MCF 10A (cell line): ENCODE measurements around the gene SATB1. TPM values are rescaled to one million over a fixed set of nuclear protein-coding genes. Genes with fewer than 3 reads are reported as not detected.

Experiments used
- BruUV-seq: library from RNA; stranded (reverse); fragments of 400-500 nt; replicated peaks from 2 replicates; lab custom pipeline; 2021; lab: Mats Ljungman, UMichigan
- CTCF ChIA-PET: fragments of 300-600 bp; sonication (Branson Sonifier 250); formaldehyde crosslinking; extraction: SDS; loops from one replicate; lab custom pipeline; 2021; ENCODE audit warnings: antibody characterized with exemption, inconsistent platforms; lab: Yijun Ruan, JAX
- POLR2A ChIA-PET: fragments of 300-600, 350-650 bp; sonication (Branson Sonifier 250); formaldehyde crosslinking; extraction: SDS; loops from one replicate; lab custom pipeline; 2020; ENCODE audit warnings: antibody characterized with exemption, inconsistent platforms; lab: Yijun Ruan, JAX
- DNase-seq: peaks from one replicate; pipeline ENCODE4 v3.0.0-alpha.2; 2018; ENCODE audit not compliant: unreplicated experiment
- H3K27ac Mint-ChIP-seq: one replicate; pipeline ENCODE4 v1.8.0; 2022; ENCODE audit warnings: mild to moderate bottlenecking, low read depth, mixed read lengths; ENCODE audit not compliant: unreplicated experiment
- H3K27me3 Mint-ChIP-seq: one replicate; pipeline ENCODE4 v1.8.0; 2022; ENCODE audit warnings: mixed read lengths; ENCODE audit not compliant: insufficient read depth, unreplicated experiment
- H3K36me3 Mint-ChIP-seq: one replicate; pipeline ENCODE4 v1.8.0; 2022; ENCODE audit warnings: mild to moderate bottlenecking, moderate library complexity, mixed read lengths; ENCODE audit not compliant: insufficient read depth, unreplicated experiment
- H3K4me1 Mint-ChIP-seq: one replicate; pipeline ENCODE4 v1.8.0; 2022; ENCODE audit warnings: mixed read lengths; ENCODE audit not compliant: insufficient read depth, unreplicated experiment
- H3K4me3 Mint-ChIP-seq: one replicate; pipeline ENCODE4 v1.8.0; 2022; ENCODE audit warnings: mild to moderate bottlenecking, moderate library complexity, mixed read lengths; ENCODE audit not compliant: unreplicated experiment
- H3K9me3 Mint-ChIP-seq: one replicate; pipeline ENCODE4 v1.8.0; 2022; ENCODE audit warnings: mixed read lengths; ENCODE audit not compliant: unreplicated experiment
- intact Hi-C: fragments of 100-400 bp; cut with micrococcal nuclease; formaldehyde crosslinking; loops from 2 replicates; pipeline ENCODE4 v1.14.1; 2022
- total RNA-seq: library from RNA; stranded (reverse); gene quantifications from 2 replicates; pipeline ENCODE4 v1.2.3, GENCODE V29; 2022
- TF ChIP-seq, protein P1 (sequence below): fragments of 200-600 bp; IDR thresholded peaks from one replicate; pipeline ENCODE4 v1.8.0; 2022; ENCODE audit warnings: antibody characterized with exemption, mild to moderate bottlenecking; ENCODE audit not compliant: unreplicated experiment

The SATB1 gene
- total RNA-seq, 1 experiment from 2014 or later = 0.23 TPM

DNA sequence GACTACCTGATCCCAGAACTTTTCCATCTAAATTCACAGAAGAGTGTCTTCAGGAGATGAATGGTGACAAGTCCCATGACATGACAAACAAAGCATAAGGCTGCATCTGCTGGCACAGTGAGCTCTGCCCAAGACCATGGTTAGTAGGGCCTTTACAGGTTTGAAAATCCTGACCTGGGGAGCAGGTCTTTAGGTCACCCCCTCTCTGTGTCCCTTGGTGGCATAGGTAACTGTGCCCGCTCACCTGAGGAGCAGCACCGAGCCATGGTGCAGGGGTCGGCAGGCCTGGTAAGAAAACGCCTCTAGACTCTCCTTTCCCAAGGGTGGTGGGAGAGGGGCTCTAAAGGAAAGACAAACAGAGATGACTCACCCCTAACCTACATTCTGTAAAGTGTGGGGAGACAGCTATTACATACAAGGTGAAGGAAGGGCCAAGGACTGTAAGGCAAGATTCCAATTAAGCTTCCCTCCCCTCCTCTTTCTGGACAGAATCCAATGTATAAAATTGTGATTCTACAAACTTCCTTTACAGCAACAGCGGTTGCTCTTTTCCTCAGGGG, 74.0 kb downstream of the SATB1 start:
- H3K36me3 Mint-ChIP-seq = no peaks in the 10 kb centered on the region
- no peaks in the 10 kb centered on the region for H3K9me3 Mint-ChIP-seq
- H3K4me1 Mint-ChIP-seq = no peaks in the 10 kb centered on the region
- TF ChIP-seq, protein P1, sequence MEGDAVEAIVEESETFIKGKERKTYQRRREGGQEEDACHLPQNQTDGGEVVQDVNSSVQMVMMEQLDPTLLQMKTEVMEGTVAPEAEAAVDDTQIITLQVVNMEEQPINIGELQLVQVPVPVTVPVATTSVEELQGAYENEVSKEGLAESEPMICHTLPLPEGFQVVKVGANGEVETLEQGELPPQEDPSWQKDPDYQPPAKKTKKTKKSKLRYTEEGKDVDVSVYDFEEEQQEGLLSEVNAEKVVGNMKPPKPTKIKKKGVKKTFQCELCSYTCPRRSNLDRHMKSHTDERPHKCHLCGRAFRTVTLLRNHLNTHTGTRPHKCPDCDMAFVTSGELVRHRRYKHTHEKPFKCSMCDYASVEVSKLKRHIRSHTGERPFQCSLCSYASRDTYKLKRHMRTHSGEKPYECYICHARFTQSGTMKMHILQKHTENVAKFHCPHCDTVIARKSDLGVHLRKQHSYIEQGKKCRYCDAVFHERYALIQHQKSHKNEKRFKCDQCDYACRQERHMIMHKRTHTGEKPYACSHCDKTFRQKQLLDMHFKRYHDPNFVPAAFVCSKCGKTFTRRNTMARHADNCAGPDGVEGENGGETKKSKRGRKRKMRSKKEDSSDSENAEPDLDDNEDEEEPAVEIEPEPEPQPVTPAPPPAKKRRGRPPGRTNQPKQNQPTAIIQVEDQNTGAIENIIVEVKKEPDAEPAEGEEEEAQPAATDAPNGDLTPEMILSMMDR = no peak
- no peak overlapping the region for H3K4me3 Mint-ChIP-seq
- intact Hi-C loops = no loop called here
- CTCF ChIA-PET = interaction anchor here (1.1 kb wide), 1 partner anchor 39 kb away, joined by 3 read pairs; no protein-coding TSS in a partner anchor
- POLR2A ChIA-PET = interaction anchor here (0.7 kb wide), 1 partner anchor 729 kb away, joined by 3 read pairs; no protein-coding TSS in a partner anchor
- no peak overlapping the region for H3K27ac Mint-ChIP-seq
- DNase-seq = no peak
- BruUV-seq = no TSS peak
- H3K27me3 Mint-ChIP-seq = peaks cover 30% of the 10 kb centered on the region

GRCh38 chr3:18349197-18349798, 75.8 kb downstream of the SATB1 start:
- no peak overlapping the region for H3K4me3 Mint-ChIP-seq
- TF ChIP-seq, protein P1 = no peak
- no peak for DNase-seq
- POLR2A ChIA-PET = no interaction called here
- H3K27me3 Mint-ChIP-seq = peaks cover 37% of the 10 kb centered on the region
- H3K27ac Mint-ChIP-seq = no peak overlapping the region
- H3K9me3 Mint-ChIP-seq = no peaks in the 10 kb centered on the region
- intact Hi-C loops = no loop called here
- no peaks in the 10 kb centered on the region for H3K36me3 Mint-ChIP-seq
- CTCF ChIA-PET = interaction anchor here (0.6 kb wide), 1 partner anchor 1714 kb away, joined by 3 read pairs; no protein-coding TSS in a partner anchor
- no peaks in the 10 kb centered on the region for H3K4me1 Mint-ChIP-seq
- BruUV-seq = no TSS peak

DNA sequence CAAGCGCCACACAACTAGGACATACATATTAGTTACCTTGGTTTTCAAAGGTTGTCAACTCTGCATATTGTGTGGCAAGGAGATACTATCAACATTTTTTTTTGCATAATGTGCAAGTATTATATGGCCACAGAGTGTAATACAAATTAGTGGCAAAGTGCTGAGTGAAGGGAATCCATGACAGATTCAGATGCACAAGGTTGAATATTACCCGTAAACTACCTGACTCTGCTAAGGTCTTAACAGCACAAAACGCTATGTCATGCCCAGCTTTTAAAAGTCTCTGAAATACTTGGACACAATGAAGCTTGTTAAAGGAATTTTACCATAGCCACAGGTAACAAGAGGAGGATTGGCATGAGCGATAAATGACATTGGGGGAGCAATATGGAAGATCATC, 79.0 kb downstream of the SATB1 start:
- DNase-seq = no peak
- Mint-ChIP-seq H3K27me3 (peaks cover 56% of the 10 kb centered on the region), H3K9me3 (no peaks in the 10 kb centered on the region), H3K4me1 (no peaks in the 10 kb centered on the region), H3K36me3 (no peaks in the 10 kb centered on the region), H3K4me3 (no peak overlapping the region), H3K27ac (no peak overlapping the region)
- no TSS peak for BruUV-seq
- intact Hi-C loops = no loop called here
- TF ChIP-seq, protein P1 = no peak
- POLR2A ChIA-PET = no interaction called here
- CTCF ChIA-PET = no interaction called here

GRCh38 chr3:18345015-18345367, 80.1 kb downstream of the SATB1 start:
- peaks cover 64% of the 10 kb centered on the region for H3K27me3 Mint-ChIP-seq
- H3K36me3 Mint-ChIP-seq = no peaks in the 10 kb centered on the region
- H3K4me1 Mint-ChIP-seq = no peaks in the 10 kb centered on the region
- no peak for DNase-seq
- POLR2A ChIA-PET = no interaction called here
- no TSS peak for BruUV-seq
- no peak overlapping the region for H3K27ac Mint-ChIP-seq
- intact Hi-C loops = no loop called here
- no peak overlapping the region for H3K4me3 Mint-ChIP-seq
- TF ChIP-seq, protein P1 = no peak
- CTCF ChIA-PET = no interaction called here
- H3K9me3 Mint-ChIP-seq = no peaks in the 10 kb centered on the region
